Measurements from ENCODE around the gene TUBG1.
A peak's percentile ranks its signal among the peaks of the same experiment; 100 is the strongest.

TUBG1 gene

GRCh38 chr17:42564815-42565522, 44.5 kb upstream of the TUBG1 start:
- Histone ChIP-seq H3K36me3 (ENCODE audit: insufficient read depth, low read length) (peaks cover 41% of the 10 kb centered on the region), H3K9ac (ENCODE audit: insufficient read length) (no peak overlapping the region), H3K27ac (no peak overlapping the region), H3K4me3 (no peak overlapping the region), H3K9me3 (ENCODE audit: low read depth, low read length) (no peaks in the 10 kb centered on the region)
- DNase-seq (ENCODE audit: low read depth, low spot score) = no peak
- TF ChIP-seq FOXP2 (optimal IDR thresholded peaks at IDR 0.05; ENCODE audit: control extremely low read depth, extremely low read length, insufficient read depth) (no peak), EZH2 (IDR thresholded peaks at IDR 0.05) (no peak), POLR2AphosphoS5 (IDR thresholded peaks at IDR 0.05; ENCODE audit: borderline replicate concordance, low read depth, low read length) (no peak)

DNA sequence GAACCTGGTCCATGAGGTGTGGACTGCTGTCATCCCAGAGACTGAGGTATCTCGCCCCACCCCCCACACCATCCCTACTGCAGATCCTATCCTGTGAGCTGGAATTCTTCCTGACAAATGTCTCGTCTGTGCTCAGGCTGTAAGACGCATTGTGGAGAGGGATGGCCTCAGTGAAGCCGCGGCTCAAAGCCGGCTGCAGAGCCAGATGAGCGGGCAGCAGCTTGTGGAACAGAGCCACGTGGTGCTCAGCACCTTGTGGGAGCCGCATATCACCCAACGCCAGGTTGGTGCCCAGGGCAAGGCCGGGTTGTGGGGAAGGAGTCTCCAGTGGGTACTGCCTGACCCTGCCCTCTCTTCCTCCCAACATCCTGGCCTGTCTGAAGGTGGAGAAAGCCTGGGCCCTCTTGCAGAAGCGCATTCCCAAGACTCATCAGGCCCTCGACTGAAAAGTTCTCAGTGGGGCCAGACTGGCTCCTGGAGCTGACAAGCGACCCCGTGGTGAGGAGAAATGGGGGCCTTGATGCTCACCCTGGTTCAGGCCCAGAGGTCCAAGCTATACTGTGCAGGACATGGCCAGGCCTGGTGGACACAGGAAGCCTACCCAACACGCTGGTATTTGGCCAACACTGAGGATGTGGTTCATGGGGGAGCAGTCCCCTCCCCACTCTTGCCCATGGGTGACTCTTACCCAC, 43.8 kb upstream of the TUBG1 start:
- no peak for DNase-seq (ENCODE audit: low read depth, low spot score)
- Histone ChIP-seq H3K36me3 (ENCODE audit: insufficient read depth, low read length) (peaks cover 48% of the 10 kb centered on the region), H3K27ac (peak overlapping the region; percentile 88), H3K9ac (ENCODE audit: insufficient read length) (no peak overlapping the region), H3K9me3 (ENCODE audit: low read depth, low read length) (no peaks in the 10 kb centered on the region), H3K4me3 (no peak overlapping the region; the same call in 1 of the 2 replicates)
- TF ChIP-seq FOXP2 (optimal IDR thresholded peaks at IDR 0.05; ENCODE audit: control extremely low read depth, extremely low read length, insufficient read depth) (no peak), POLR2AphosphoS5 (IDR thresholded peaks at IDR 0.05; ENCODE audit: borderline replicate concordance, low read depth, low read length) (no peak), EZH2 (IDR thresholded peaks at IDR 0.05) (no peak)

- H3K9ac ChIP-seq (ENCODE audit: insufficient read length) = peak overlapping the region; percentile 63
- H3K4me3 ChIP-seq = peak overlapping the region; percentile 94
- no peak for DNase-seq (ENCODE audit: low read depth, low spot score)
- TF ChIP-seq EZH2 (IDR thresholded peaks at IDR 0.05) (no peak), FOXP2 (optimal IDR thresholded peaks at IDR 0.05; ENCODE audit: control extremely low read depth, extremely low read length, insufficient read depth) (no peak)
- peak overlapping the region; percentile 88 for H3K27ac ChIP-seq
- peaks cover 53% of the 10 kb centered on the region for H3K36me3 ChIP-seq (ENCODE audit: insufficient read depth, low read length)
- no peaks in the 10 kb centered on the region for H3K9me3 ChIP-seq (ENCODE audit: low read depth, low read length)
These were observed 43.1 kb upstream of the TUBG1 start for GRCh38 chr17:42566215-42566882.

DNA sequence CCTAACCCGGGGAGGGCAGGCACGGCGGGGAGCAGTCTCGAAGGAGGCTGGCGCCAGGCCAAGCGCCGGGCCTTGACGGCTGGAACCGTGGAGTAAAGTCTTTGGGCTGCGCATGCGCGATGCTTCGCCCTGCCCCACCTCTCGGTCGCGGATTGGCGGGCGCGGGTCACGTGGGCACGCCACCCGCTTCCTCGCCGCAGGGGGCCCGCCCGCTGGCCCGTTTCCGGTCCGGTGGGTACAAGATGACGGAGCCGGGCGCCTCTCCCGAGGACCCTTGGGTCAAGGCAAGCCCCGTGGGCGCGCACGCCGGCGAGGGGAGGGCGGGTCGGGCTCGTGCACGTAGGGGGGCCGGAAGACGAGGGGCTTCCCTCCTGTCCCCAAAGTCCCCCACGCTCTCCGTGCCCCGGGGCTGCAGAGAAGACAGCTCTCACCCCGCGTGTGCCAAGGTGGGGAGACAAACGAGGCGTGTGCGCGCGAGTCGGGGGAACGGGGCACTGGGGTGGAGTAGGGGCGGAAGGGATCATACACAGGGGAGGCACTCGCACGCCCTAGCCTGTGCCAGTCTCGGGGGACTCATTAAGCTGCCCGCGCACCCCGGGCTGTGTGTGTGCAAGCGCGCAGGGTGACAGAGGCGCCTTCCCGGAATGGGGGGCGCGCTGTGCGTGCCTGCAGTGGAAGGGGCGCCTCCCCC, 42.5 kb upstream of the TUBG1 start, which contains the start of gene MLX:
MLX (plus strand) TSS at position 218 of the 691 bp plus-strand sequence; CDS start at position 243, 25 bp downstream.
- TF ChIP-seq FOXP2 (optimal IDR thresholded peaks at IDR 0.05; ENCODE audit: control extremely low read depth, extremely low read length, insufficient read depth) (no peak), POLR2AphosphoS5 (IDR thresholded peaks at IDR 0.05; ENCODE audit: borderline replicate concordance, low read depth, low read length) (peak; percentile 68; the same call in 1 of the 2 replicates)
- H3K27ac ChIP-seq = peak within 1 kb of the TSS; percentile 88
- peaks cover 60% of the 10 kb centered on the region for H3K36me3 ChIP-seq (ENCODE audit: insufficient read depth, low read length)

GRCh38 chr17:42568341-42569111, 41.0 kb upstream of the TUBG1 start:
- H3K9ac ChIP-seq (ENCODE audit: insufficient read length) = no peak overlapping the region
- TF ChIP-seq FOXP2 (optimal IDR thresholded peaks at IDR 0.05; ENCODE audit: control extremely low read depth, extremely low read length, insufficient read depth) = no peak
- TF ChIP-seq POLR2AphosphoS5 (IDR thresholded peaks at IDR 0.05; ENCODE audit: borderline replicate concordance, low read depth, low read length) = no peak
- TF ChIP-seq EZH2 (IDR thresholded peaks at IDR 0.05) = no peak
- H3K27ac ChIP-seq = no peak overlapping the region
- peaks cover 74% of the 10 kb centered on the region for H3K36me3 ChIP-seq (ENCODE audit: insufficient read depth, low read length)
- no peaks in the 10 kb centered on the region for H3K9me3 ChIP-seq (ENCODE audit: low read depth, low read length)
- H3K4me3 ChIP-seq = no peak overlapping the region
- DNase-seq (ENCODE audit: low read depth, low spot score) = no peak

More for the DNA sequence above, 42.5 kb upstream of the TUBG1 start, which contains the start of gene MLX:
- Histone ChIP-seq H3K9ac (ENCODE audit: insufficient read length) (peak within 1 kb of the TSS; percentile 73), H3K9me3 (ENCODE audit: low read depth, low read length) (no peaks in the 10 kb centered on the region), H3K4me3 (peak within 1 kb of the TSS; percentile 94)
- peak; percentile 40 for DNase-seq (ENCODE audit: low read depth, low spot score)

- Histone ChIP-seq H3K4me3 (no peak overlapping the region), H3K9ac (ENCODE audit: insufficient read length) (no peak overlapping the region), H3K36me3 (ENCODE audit: insufficient read depth, low read length) (peaks cover 71% of the 10 kb centered on the region), H3K9me3 (ENCODE audit: low read depth, low read length) (no peaks in the 10 kb centered on the region), H3K27ac (no peak overlapping the region)
- TF ChIP-seq POLR2AphosphoS5 (IDR thresholded peaks at IDR 0.05; ENCODE audit: borderline replicate concordance, low read depth, low read length) (no peak), EZH2 (IDR thresholded peaks at IDR 0.05) (no peak), FOXP2 (optimal IDR thresholded peaks at IDR 0.05; ENCODE audit: control extremely low read depth, extremely low read length, insufficient read depth) (no peak)
- DNase-seq (ENCODE audit: low read depth, low spot score) = no peak
These were observed 37.9 kb upstream of the TUBG1 start for GRCh38 chr17:42571435-42572225.

GRCh38 chr17:42573095-42573494, 36.4 kb upstream of the TUBG1 start:
- H3K36me3 ChIP-seq (ENCODE audit: insufficient read depth, low read length) = peaks cover 71% of the 10 kb centered on the region
- no peaks in the 10 kb centered on the region for H3K9me3 ChIP-seq (ENCODE audit: low read depth, low read length)
- H3K27ac ChIP-seq = peak overlapping the region; percentile 47; the same call in 1 of the 2 replicates
- DNase-seq (ENCODE audit: low read depth, low spot score) = no peak
- no peak overlapping the region for H3K4me3 ChIP-seq
- no peak overlapping the region for H3K9ac ChIP-seq (ENCODE audit: insufficient read length)
- no peak for TF ChIP-seq FOXP2 (optimal IDR thresholded peaks at IDR 0.05; ENCODE audit: control extremely low read depth, extremely low read length, insufficient read depth)
